Hippocampal formation (tissue), 2 donors: ENCODE measurements around the gene MISP.

Source experiments
- DNase-seq, 2 donors: peaks; one replicate each; lab custom pipeline; 2025; lab: John Stamatoyannopoulos, UW

Gene MISP

GRCh38 chr19:796692-797527 is 46.0 kb downstream of the MISP start, which contains the start of gene PTBP1:
Gene PTBP1 (plus strand): TSS chr19:797452. CDS start chr19:797498, 46 bp downstream.
- peak; percentile 99 to 100 for DNase-seq

- DNase-seq = peak; percentile 37 to 61
Measured at GRCh38 chr19:797528-798414, 46.9 kb downstream of the MISP start.

- no peak for DNase-seq
Measured at GRCh38 chr19:798415-799075, 47.6 kb downstream of the MISP start.

DNA sequence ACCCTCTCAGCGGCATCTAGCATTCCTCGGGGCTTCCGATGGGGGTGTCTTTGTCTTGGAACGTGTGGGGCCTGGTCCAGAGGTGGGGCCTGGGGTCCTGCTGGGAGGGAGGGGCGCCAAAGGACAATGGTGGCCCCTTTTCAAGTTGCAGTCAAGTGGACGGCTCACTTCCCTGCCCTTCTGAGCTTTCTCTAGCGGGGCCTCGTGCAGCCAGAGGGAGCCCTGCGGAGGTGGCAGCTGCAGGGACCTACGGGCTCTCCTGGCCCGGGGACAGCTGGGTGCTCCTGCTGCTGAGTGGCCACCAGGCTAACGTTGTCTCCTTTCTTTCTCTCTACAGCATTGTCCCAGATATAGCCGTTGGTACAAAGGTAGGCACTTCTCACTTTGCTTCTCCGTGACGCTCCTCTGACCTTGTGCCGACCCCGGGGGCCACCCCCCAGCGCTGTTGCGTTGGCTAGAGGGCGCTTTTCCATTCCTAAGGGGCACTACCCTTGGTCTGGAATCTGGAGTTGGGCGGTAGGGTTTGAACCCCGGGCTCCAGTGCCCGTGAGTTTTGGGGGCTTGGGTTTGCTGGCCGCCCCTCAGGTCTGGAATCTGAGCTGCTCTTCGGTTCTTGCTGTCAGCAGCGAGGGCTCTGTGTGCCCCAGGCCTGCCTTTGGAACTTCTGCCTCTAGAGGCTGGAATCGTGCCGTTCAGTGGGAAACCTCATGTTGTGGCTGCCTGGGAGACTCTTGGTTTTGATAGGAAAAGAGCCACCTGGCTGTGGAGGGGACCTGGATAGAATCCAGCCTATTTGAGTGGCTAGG is 48.4 kb downstream of the MISP start:
- DNase-seq = no peak

DNA sequence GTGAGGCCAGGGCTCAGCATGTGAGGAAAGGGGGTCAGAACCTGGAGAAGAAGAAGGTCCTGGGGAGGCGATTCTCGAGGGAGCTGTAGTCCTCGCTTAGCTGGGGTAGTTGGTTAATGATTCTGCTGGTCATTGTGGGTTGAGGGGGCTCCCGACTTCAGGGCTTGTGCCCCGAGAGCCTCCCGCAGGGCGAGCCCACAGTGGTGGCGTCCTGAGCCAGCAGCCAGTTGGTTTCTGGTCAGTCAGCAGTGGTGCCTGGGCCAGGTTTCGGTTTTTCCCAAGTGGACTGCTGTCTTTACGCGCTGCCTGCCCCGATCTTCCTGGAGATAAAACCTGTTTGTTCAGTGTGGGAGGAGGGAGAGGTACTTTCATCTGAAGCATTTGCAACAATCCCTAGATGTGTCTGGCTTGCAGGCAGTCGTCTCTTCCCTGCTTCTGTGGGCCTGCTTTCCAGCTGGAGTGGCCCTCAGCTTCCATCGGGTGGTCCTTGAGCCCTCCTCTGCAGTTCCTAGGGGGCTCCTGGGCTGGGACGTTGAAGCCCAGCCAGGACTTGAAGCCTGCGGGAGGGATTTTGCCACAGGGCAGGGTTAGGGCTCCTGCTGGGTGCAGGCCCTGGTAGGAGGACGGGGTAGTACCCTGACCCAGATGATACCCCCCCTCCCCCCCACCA is 49.6 kb downstream of the MISP start:
- DNase-seq = no peak

DNA sequence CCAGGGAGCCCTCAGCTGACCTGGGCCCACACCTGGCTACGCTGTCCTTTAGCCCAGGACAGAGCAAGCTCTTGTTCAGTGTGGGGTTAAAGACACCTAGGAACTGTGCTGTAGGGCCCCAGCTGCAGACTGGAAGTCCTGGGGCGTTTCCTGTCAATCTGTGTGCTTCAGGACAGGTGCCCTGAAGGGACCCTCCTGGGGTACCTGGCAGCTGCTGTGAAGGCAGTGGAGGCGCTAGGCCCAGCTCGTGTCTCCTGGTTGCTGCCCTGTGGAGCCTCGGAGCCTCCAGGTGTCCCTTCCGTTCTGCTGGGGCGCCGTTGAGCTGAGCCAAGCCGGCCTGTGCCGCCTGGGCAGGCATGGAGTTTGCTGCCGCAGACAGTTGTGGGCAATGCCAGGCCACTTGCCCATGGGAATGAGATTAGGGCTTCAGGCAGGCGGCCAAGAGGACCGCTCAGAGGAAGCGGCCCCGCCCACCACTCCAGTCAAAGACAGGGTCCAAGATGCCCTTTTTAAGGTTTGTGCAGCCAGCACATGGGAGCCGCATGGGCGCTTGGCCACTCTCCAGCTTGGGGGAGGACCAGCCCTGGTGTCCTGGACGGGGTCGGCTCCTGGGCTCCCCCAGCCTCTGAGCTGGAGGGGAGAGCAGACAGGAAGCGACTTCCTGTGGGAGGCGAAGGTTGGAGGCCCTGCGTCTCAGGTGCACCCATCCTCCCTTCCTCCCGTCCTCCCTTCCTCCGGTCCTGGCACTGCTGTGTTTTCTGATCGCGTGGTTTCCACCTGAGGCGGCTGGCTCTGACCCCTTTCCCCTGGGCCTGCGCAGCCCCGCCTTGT is 50.3 kb downstream of the MISP start:
- no peak for DNase-seq

DNA sequence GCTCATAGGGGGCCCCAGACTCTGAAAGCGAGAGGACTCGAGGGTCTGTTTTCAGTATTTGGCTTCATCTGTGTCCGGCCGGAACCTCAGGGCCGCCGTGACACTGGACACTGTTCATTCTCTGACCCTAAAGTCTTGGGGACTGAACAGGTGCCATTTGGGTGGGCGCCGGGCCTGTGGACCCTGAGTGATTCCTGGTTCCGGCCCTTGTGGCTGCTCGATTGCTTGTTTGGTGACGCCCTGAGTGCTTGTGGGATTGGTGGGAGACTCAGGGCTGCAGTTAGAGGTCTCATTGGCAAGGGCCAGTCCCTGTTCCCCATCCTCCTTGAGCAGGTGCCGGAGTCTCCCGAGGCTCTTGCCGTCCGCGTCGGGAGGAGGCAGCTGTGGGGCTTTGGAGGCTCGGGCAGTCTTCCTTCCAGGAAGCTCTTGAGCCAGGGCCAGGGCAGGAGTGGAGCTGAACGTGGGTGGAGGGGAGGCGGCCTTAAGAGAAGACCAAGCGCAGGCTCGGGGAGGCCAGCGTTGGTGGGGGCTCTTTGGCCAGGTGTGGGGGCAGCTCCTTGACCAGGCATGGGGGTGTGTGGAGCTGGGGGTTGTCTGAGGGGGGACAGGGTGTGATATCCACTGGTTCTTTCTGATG is 51.1 kb downstream of the MISP start:
- DNase-seq = no peak

DNA sequence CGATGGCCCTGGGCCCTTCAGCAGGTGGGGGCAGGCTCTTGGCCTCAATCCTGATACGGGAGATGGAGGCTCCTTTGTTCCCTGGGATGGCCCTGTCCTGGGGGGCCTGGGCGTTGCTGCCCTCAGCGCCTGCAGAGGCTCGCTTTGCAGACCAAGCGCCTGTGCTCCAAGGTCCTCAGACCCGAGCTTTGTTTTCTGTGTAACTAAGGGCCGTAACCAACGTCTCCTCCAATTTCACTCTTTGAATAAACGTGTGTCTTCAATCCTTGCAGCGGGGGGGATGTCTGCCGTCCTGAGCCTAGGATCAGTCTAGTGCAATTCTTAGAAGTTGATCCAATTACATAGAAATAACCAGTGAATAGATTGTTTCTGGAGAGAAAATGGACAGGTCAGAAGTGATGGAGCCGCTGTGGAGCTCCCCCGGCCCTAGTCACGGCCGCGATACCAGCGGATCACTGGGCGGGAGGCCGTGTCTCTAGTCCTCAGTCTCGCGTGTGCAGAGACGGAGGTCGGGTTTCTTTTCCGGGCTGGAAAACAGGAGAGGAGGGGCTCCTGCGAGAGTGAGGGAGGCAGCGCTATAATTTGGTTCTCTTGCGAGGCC is 51.7 kb downstream of the MISP start:
- no peak for DNase-seq

- DNase-seq = no peak
Measured at GRCh38 chr19:803099-803561, 52.2 kb downstream of the MISP start.

DNA sequence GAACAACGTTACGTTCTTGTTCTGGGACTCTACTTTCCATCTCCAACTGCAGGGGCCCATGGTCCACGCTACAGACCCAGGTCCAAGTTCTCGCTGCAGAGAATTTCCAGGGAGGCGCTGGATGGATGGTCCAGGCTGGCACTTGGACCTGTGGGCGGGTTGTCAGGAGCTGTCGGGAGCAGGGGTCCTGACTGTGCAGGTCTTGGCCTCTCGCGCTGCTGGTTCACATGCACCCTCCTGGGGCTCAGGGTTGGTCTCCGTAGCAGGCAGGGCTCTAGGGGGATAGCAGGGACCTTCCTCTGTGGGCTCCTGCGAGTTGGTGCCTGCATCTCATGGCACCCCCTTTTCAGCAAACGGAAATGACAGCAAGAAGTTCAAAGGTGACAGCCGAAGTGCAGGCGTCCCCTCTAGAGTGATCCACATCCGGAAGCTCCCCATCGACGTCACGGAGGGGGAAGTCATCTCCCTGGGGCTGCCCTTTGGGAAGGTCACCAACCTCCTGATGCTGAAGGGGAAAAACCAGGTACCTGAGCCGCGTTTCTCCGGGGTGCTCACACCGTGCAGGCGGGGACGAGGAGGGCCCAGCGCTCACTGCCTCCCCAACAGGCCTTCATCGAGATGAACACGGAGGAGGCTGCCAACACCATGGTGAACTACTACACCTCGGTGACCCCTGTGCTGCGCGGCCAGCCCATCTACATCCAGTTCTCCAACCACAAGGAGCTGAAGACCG is 52.9 kb downstream of the MISP start:
- no peak for DNase-seq

GRCh38 chr19:804419-805165 is 53.7 kb downstream of the MISP start:
- no peak for DNase-seq

DNA sequence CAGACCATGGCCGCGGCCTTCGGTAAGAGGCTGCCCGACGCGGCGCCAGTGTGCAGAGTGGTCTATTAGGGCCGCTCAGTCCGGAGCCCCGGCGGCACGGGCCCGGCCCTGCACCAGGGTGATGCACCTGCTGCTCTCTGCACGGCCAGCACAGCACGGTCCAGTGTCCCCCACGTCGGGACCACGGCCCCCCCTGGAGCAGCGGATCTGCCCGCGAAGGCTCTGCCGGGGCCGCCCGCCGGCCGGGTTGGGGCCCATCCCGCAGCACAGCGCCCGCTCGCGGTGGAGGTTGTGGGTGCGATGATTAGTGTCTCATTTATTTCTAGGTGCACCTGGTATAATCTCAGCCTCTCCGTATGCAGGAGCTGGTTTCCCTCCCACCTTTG is 54.2 kb downstream of the MISP start:
- DNase-seq = no peak

GRCh38 chr19:805600-806550 is 55.0 kb downstream of the MISP start:
- no peak for DNase-seq

DNA sequence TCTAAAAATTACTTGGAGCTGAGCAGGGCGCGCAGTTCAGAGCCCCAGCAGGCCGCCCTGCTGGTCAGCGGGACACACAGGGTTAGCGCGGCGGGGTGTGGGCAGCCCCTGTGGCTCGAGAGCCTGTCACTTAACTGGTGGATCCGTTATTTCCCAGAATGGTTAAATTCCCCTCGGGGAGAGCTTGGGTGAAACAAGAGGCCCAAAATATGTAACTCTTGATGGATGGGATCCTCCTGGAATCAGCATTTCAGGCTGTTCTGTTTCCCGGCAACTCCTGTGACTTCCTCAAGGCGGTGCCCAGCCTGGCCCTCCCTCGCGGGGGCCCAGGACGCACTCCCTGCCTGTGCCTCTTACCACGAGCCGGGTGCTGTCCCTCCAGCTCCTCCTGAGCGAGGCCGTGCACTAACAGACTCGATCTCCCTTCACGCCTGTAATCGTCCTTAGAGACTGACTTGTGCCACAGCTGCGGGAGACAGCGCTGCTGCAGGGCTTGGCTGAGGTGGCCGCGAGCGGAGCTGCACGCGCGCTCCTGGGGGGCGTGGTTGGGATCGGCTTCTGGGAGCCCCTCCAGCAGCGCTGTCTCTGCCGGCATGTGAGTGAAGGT is 56.0 kb downstream of the MISP start:
- no peak for DNase-seq

DNA sequence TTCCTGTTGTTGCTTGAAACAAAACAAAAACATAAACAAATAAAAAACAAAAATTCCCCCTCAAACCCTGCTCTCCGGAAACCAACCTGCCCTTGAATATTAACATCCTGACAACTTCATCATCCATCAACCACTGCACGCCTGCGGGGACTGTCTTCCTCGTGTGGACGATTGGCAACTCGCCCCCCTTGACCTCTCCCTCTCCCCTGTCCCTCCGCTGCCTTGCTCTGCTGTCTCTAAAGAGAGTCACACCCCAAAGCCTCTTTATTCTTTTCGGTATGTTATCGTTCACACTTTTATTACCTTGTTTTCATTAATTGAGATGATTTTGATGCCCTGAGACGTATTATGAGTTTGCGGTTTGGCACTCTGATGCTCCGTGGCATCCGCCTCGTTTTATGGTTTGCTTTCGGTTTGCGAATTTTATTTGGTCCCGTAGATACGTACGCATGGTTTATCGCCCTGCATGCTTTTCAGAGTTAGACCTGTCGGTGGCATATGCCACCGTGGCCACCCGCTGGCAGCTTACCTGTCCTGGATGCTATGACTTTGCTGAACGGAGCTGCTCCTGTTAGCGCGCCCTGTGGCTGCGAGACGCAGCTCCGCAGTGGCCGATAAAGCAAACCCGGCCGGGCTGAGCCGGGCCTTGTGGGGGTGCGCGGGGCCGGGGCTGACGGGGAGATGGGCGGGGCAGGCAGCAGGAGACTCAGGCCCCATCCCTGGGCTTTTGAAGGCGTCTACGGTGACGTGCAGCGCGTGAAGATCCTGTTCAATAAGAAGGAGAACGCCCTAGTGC is 56.9 kb downstream of the MISP start:
- no peak for DNase-seq
